ENCODE results near the gene TLCD3B.
A peak's percentile ranks its signal among the peaks of the same experiment; 100 is the strongest.

The TLCD3B gene, protein sequence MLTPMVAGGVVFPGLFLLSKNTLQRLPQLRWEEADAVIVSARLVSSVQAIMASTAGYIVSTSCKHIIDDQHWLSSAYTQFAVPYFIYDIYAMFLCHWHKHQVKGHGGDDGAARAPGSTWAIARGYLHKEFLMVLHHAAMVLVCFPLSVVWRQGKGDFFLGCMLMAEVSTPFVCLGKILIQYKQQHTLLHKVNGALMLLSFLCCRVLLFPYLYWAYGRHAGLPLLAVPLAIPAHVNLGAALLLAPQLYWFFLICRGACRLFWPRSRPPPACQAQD

DNA sequence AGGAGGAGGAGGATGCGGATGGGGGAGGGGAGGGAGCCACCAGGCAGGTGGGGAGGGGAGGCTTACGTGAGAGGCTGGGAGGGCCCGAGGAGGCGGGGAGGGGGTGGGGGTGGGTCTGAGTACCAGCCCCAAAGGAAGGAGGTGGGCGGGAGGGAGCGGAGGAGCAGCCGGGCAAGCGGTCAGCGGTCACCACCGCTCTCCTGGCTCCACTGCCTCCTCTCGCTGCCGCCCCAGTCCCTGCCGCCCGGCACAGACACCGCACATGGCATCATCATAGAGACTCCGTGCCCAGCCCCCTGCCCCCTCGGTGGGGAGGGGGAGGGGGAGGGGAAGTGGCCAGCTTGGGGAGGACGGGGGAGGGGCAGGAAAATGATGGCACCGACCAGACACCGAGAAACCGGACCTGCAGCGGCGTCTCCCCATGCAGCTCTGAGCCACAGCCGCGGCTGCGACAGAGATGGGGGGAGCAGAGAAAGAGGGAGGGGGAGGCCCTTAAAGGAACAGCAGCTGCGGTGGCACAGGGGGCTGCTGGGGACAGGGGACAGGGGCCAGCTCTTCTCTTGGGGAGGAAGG, at the start of gene TLCD3B:
Gene TLCD3B (minus strand): TSS at position 431 of the 573 bp plus-strand sequence. CDS start 744 bp downstream, outside the sequence.
- DNase-seq = peak; percentile 54

GRCh38 chr16:30079480-30079879, 48.4 kb upstream of the TLCD3B start:
- DNase-seq = no peak

GRCh38 chr16:30078744-30079143, 47.7 kb upstream of the TLCD3B start:
- DNase-seq = no peak

GRCh38 chr16:30077656-30078055, 46.6 kb upstream of the TLCD3B start:
- DNase-seq = no peak

- DNase-seq = no peak
Observed at GRCh38 chr16:30076276-30076791, 45.3 kb upstream of the TLCD3B start.

DNA sequence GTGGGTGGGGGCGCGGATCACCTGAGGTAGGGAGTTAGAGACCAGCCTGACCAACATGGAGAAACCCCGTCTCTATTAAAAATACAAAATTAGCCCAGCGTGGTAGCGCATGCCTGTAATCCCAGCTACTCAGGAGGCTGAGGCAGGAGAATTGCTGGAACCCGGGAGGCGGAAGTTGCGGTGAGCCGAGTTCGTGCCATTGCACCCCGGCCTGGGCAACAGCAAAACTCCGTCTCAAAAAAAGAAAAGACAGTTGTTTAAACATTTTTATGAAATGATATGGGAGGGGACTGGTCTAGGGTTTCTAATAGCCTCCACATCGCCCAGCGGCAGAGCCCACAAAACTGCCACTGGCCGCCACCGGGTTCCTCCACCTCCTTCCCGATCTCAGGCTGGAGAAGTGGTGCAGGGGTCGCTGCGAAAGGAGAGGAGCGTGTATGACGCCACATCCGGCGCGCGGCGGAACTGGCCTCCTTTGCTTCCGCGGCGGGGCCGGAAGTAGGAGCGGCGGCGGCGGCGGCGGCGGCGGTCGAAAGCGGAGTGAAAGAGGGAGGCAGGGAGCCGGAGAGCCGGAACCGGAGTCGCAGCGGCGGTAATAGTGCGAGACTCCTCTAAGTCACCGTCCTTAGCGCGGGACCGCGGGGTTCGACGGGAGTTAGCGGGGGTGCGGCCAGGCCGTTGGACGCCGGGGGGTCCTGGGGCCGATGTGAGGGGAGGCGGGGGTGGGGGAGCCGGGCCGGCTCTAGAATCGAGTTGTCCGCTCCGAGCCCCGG, 44.6 kb upstream of the TLCD3B start, which contains the start of gene PPP4C:
Gene PPP4C (plus strand): TSS at position 492 of the 773 bp plus-strand sequence. CDS start 384 bp downstream, outside the sequence.
- DNase-seq = peak; percentile 78

GRCh38 chr16:30070490-30070889, 39.4 kb upstream of the TLCD3B start:
- DNase-seq = no peak

DNA sequence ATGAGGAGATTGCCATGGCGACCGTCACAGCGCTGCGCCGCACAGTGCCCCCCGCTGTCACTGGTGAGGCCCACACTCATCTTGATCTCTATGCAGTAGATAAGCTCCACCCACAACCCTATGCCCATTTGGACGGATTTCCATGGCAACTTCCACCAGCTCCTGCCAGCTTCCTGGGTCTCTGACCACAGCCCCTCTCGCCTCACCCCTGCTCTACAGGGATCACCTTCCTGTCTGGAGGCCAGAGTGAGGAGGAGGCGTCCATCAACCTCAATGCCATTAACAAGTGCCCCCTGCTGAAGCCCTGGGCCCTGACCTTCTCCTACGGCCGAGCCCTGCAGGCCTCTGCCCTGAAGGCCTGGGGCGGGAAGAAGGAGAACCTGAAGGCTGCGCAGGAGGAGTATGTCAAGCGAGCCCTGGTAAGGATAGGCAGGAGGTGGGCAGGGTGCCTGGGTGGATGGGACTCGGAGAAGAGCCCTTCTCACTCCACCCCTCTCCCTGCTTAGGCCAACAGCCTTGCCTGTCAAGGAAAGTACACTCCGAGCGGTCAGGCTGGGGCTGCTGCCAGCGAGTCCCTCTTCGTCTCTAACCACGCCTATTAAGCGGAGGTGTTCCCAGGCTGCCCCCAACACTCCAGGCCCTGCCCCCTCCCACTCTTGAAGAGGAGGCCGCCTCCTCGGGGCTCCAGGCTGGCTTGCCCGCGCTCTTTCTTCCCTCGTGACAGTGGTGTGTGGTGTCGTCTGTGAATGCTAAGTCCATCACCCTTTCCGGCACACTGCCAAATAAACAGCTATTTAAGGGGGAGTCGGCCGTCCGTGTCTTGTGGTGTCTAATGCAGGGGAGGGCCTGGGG, 38.8 kb upstream of the TLCD3B start:
- no peak for DNase-seq

DNA sequence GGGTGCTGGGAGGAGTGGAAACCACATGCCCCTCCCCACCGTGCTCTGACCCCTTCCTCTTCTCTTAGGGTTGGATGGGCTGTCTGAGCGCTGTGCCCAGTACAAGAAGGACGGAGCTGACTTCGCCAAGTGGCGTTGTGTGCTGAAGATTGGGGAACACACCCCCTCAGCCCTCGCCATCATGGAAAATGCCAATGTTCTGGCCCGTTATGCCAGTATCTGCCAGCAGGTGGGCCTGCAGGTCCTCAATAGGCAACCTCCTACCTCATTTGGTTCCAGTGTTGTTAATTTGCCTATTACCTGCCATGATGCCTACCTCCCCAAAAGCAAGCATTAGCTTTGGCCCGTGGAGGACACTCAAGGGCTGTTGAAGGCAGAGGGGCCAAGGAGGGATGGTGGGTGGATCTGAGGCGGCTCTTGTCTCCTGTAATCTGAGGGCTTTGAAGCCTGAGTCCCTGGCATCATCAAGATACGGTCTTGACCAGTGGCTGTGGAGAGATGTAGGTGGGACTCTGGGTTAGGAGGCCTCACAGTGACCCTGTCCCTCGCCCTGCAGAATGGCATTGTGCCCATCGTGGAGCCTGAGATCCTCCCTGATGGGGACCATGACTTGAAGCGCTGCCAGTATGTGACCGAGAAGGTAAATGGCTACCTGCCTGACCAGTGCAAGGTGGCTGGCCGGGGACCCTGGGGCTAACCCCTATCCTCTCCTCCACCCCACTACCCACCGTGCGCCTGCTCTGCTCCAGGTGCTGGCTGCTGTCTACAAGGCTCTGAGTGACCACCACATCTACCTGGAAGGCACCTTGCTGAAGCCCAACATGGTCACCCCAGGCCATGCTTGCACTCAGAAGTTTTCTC, 37.9 kb upstream of the TLCD3B start:
- DNase-seq = peak; percentile 29

GRCh38 chr16:30068333-30068732, 37.3 kb upstream of the TLCD3B start:
- no peak for DNase-seq

- no peak for DNase-seq
Observed at GRCh38 chr16:30067584-30067916, 36.5 kb upstream of the TLCD3B start.

GRCh38 chr16:30066761-30067583, 35.9 kb upstream of the TLCD3B start:
- DNase-seq = no peak

- DNase-seq = no peak
Observed at GRCh38 chr16:30065943-30066760, 35.1 kb upstream of the TLCD3B start.

GRCh38 chr16:30065102-30065942, 34.3 kb upstream of the TLCD3B start, which contains the start of gene ALDOA:
TSS of gene ALDOA (plus strand) at chr16:30065760. CDS start at chr16:30066898, 1,138 bp downstream.
- peak; percentile 98 for DNase-seq

DNA sequence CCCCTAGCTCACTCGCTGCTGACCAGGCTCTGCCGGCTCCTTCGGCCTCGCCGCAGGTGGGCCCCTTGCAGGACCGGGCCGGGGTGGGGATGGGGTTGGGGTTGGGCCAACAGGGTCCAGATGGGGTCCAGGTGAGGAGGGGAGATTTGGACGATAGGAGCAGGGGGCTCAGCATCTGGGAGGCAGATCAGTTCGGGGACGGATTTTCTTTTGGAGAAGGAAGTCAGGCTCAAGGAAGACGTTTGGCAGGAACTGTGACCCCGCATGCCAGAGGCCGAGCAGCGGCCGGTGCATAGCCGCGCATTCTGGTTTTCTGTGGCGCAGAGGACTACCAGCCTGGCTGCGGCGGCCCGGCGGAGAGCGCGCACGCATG, 33.6 kb upstream of the TLCD3B start:
- DNase-seq = no peak

DNA sequence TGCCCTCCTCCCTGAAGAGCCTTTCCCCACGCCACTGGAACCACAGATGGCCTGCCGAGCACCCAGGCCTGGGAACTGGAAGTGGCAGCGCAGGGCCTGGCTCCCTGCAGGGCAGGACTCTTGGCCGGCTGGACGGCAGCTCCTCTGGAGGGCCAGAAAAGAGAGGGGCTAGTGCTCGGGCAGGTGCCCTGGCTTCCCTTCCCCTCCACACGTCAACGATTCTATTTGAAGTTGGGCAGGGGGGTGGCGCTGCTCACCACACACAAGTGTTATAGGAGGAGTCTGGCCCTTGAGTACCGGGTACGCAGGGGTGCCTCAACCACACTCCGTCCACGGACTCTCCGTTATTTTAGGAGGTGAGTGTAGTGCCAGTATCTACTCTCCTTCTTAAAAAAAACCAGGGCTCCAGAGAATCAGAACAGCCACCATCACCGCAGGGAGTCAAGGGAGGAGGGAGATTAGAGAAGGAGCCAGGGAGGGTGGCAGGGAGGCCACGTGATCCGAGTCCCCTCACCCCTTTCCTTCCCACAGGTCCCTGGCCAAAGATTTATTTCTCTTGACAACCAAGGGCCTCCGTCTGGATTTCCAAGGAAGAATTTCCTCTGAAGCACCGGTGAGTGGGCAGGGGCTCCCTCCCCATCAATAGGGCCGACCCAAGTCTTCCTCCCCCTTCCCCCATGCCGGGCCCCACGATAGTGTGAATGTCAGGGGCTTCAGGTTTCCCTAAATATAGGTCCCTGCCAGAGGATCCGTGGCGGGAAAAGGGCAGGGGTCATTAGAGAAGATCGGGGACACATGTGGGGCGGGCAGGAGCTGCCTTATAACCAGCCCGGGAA, 33.0 kb upstream of the TLCD3B start:
- DNase-seq = peak; percentile 78

- no peak for DNase-seq
Observed at GRCh38 chr16:30063278-30063892, 32.3 kb upstream of the TLCD3B start.
